NOMO-1 (cell line): Measurements from ENCODE around the gene MIER1.
"Not testable (repeated sequence)": the region's sequence is repeated elsewhere in the genome, so short reads cannot be mapped to it uniquely, and the experiment has no call there.

Experiments
- DNase-seq, 2 experiments: peaks; one replicate each; lab custom pipeline; 2025; ENCODE audit not compliant: unreplicated experiment in 2 of 2; lab: John Stamatoyannopoulos, UW

Gene MIER1

GRCh38 chr1:66937529-66938234, 12.9 kb downstream of the MIER1 start:
- no peak for DNase-seq

- peak in 1 of 2 experiments; percentile 43 for DNase-seq
These were observed 13.8 kb downstream of the MIER1 start for GRCh38 chr1:66938613-66939012.

GRCh38 chr1:66940981-66941380, 16.2 kb downstream of the MIER1 start:
- DNase-seq = no peak

- DNase-seq = no peak
These were observed 18.7 kb downstream of the MIER1 start for GRCh38 chr1:66943361-66943969.

GRCh38 chr1:66944330-66945274, 19.8 kb downstream of the MIER1 start:
- no peak for DNase-seq

- no peak for DNase-seq
These were observed 20.5 kb downstream of the MIER1 start for GRCh38 chr1:66945316-66945715.

- DNase-seq = no peak
These were observed 22.5 kb downstream of the MIER1 start for GRCh38 chr1:66947267-66947666.

GRCh38 chr1:66951513-66951912, 26.7 kb downstream of the MIER1 start:
- DNase-seq = no peak

GRCh38 chr1:66954208-66954607, 29.4 kb downstream of the MIER1 start:
- no peak for DNase-seq

GRCh38 chr1:66957938-66958337, 33.1 kb downstream of the MIER1 start:
- DNase-seq = no peak

GRCh38 chr1:66966188-66966873, 41.5 kb downstream of the MIER1 start:
- not testable (repeated sequence) for DNase-seq

- no peak for DNase-seq
These were observed 43.8 kb downstream of the MIER1 start for GRCh38 chr1:66968574-66968973.

GRCh38 chr1:66978201-66978600, 53.4 kb downstream of the MIER1 start:
- no peak for DNase-seq

GRCh38 chr1:66979621-66980020, 54.8 kb downstream of the MIER1 start:
- not testable (repeated sequence) for DNase-seq

- DNase-seq = no peak
These were observed 56.1 kb downstream of the MIER1 start for GRCh38 chr1:66980745-66981367.

- DNase-seq = no peak
These were observed 56.9 kb downstream of the MIER1 start for GRCh38 chr1:66981679-66982078.

GRCh38 chr1:66982561-66983260, 57.9 kb downstream of the MIER1 start:
- DNase-seq = no peak

- DNase-seq = no peak
These were observed 59.7 kb downstream of the MIER1 start for GRCh38 chr1:66984491-66984890.

- no peak for DNase-seq
These were observed 61.0 kb downstream of the MIER1 start for GRCh38 chr1:66985835-66986234.

- no peak for DNase-seq
These were observed 68.3 kb downstream of the MIER1 start for GRCh38 chr1:66993076-66993475.
